Smooth muscle cell (in vitro differentiated cells): ENCODE results near the gene BCL2L14. TPM values are rescaled to one million over a fixed set of nuclear protein-coding genes. Genes with fewer than 3 reads are reported as not detected.

Source experiments
- DNase-seq: peaks from one replicate; lab custom pipeline; 2025; ENCODE audit not compliant: unreplicated experiment; lab: John Stamatoyannopoulos, UW
- H2AFZ ChIP-seq: fragments of 200-600 bp; sonication (generic); 2 replicates; pipeline ENCODE4 v1.6.0; 2016; ENCODE audit warnings: antibody characterized with exemption, low read depth, mild to moderate bottlenecking
- H3F3A ChIP-seq: fragments of 200-600 bp; sonication (generic); 2 replicates; pipeline ENCODE4 v1.6.0; 2017; ENCODE audit warnings: antibody characterized with exemption, low read depth
- H3K27ac ChIP-seq: fragments of 200-600 bp; sonication (generic); 2 replicates; pipeline ENCODE4 v1.5.1; 2016; ENCODE audit warnings: low read depth, mild to moderate bottlenecking
- H3K27me3 ChIP-seq: fragments of 200-600 bp; sonication (generic); 2 replicates; pipeline ENCODE4 v1.6.1; 2016; ENCODE audit warnings: low read depth, mild to moderate bottlenecking
- H3K36me3 ChIP-seq: fragments of 200-600 bp; sonication (generic); 2 replicates; pipeline ENCODE4 v1.5.1; 2016; ENCODE audit warnings: low read depth
- H3K4me1 ChIP-seq: fragments of 200-600 bp; sonication (generic); 2 replicates; pipeline ENCODE4 v1.5.1; 2016; ENCODE audit warnings: low read depth
- H3K4me2 ChIP-seq: fragments of 200-600 bp; sonication (generic); 2 replicates; pipeline ENCODE4 v1.6.0; 2016; ENCODE audit warnings: mild to moderate bottlenecking
- H3K4me3 ChIP-seq: fragments of 200-600 bp; sonication (generic); 2 replicates; pipeline ENCODE4 v1.5.1; 2016; ENCODE audit warnings: mild to moderate bottlenecking
- H3K79me2 ChIP-seq: fragments of 200-600 bp; sonication (generic); 2 replicates; pipeline ENCODE4 v1.6.0; 2016; ENCODE audit warnings: low read depth, mild to moderate bottlenecking
- H3K9ac ChIP-seq: fragments of 200-600 bp; sonication (generic); 2 replicates; pipeline ENCODE4 v1.6.0; 2016; ENCODE audit warnings: low read depth
- H3K9me3 ChIP-seq: fragments of 200-600 bp; sonication (generic); replicated peaks from 2 replicates; pipeline ENCODE4 v1.5.1; 2016; ENCODE audit warnings: low read depth
- H4K20me1 ChIP-seq: fragments of 200-600 bp; sonication (generic); 2 replicates; pipeline ENCODE4 v1.6.0; 2016; ENCODE audit warnings: low read depth
- WGBS: methylation state at CpG from one replicate; pipeline ENCODE4 v1.1.7; 2016; ENCODE audit warnings: low lambda C conversion rate; 5-methylcytosine and 5-hydroxymethylcytosine counted together
- polyA plus RNA-seq: library from polyadenylated mRNA; unstranded; fragments of >200 nt; fragmentation: Nextera tagmentation; extraction: Ambion mirVana; gene quantifications from 2 replicates; pipeline ENCODE4 v1.2.1, GENCODE V29; 2016
- total RNA-seq: library from RNA; depleted of rRNA; stranded (reverse); fragments of >200 nt; gene quantifications from 2 replicates; pipeline ENCODE4 v1.2.3, GENCODE V29; 2014
- TF ChIP-seq, protein P1 (sequence below): fragments of 200-600 bp; sonication (generic); IDR thresholded peaks from 2 replicates; pipeline ENCODE4 v1.5.1; 2017; ENCODE audit warnings: borderline replicate concordance, mild to moderate bottlenecking, antibody characterized with exemption; ENCODE audit not compliant: insufficient read depth, poor library complexity, severe bottlenecking

BCL2L14 gene
- total and polyA plus RNA-seq, 2 experiments from 2014 or later: not detected

DNA sequence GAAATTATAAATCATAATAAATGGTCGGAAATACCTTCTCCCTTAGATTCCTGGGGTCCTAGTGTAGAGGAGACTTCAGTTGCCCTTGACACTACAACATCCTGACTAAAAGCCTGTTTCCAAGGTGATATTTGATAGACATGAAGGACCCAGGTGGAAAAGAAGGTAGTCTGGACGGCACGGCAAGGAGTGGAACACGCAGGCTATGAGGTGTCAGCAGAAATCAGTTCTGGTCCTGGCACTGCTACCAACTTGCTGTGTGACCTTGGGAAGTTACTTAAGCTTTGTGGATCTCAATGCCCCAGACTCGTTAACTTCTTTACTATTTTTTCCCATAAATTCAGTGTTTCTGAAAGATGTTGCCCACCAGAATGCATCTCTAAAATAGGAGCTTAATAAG lies 36.9 kb upstream of the BCL2L14 start:
- Histone ChIP-seq H3K9ac (no peak overlapping the region), H3K9me3 (no peaks in the 10 kb centered on the region), H3K36me3 (no peaks in the 10 kb centered on the region), H3F3A (no peaks in the 10 kb centered on the region), H3K4me3 (no peak overlapping the region), H3K27ac (no peak overlapping the region), H3K4me1 (no peaks in the 10 kb centered on the region), H3K79me2 (no peaks in the 10 kb centered on the region), H4K20me1 (no peaks in the 10 kb centered on the region), H3K4me2 (no peak overlapping the region), H2AFZ (no peak overlapping the region), H3K27me3 (no peaks in the 10 kb centered on the region)
- TF ChIP-seq, protein P1, sequence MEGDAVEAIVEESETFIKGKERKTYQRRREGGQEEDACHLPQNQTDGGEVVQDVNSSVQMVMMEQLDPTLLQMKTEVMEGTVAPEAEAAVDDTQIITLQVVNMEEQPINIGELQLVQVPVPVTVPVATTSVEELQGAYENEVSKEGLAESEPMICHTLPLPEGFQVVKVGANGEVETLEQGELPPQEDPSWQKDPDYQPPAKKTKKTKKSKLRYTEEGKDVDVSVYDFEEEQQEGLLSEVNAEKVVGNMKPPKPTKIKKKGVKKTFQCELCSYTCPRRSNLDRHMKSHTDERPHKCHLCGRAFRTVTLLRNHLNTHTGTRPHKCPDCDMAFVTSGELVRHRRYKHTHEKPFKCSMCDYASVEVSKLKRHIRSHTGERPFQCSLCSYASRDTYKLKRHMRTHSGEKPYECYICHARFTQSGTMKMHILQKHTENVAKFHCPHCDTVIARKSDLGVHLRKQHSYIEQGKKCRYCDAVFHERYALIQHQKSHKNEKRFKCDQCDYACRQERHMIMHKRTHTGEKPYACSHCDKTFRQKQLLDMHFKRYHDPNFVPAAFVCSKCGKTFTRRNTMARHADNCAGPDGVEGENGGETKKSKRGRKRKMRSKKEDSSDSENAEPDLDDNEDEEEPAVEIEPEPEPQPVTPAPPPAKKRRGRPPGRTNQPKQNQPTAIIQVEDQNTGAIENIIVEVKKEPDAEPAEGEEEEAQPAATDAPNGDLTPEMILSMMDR: no peak
- WGBS: 71% methylated on average over 5 of the region's 5 CpGs
- DNase-seq: no peak

DNA sequence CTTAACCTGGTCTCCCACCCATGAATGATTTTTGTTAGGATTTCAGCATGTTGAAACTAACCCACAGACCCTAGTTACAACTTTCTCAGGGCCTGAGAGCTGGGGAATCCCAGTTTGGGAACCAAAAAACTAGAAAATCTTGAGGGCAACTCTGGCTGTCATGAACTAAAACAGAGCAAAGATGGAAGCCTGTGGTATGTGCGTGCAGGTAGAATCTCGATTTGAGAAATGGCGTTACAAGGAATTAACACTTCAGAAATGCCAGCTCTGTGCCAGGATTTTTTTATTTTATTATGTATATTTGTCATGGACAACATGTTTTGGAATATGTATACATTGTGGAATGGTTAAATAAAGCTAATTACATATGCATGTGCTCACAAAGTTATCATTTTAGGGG lies 36.4 kb upstream of the BCL2L14 start:
- TF ChIP-seq, protein P1: no peak
- Histone ChIP-seq H4K20me1 (no peaks in the 10 kb centered on the region), H2AFZ (no peak overlapping the region), H3K36me3 (no peaks in the 10 kb centered on the region), H3F3A (no peaks in the 10 kb centered on the region), H3K79me2 (no peaks in the 10 kb centered on the region), H3K4me2 (no peak overlapping the region), H3K4me3 (no peak overlapping the region), H3K9me3 (no peaks in the 10 kb centered on the region), H3K9ac (no peak overlapping the region), H3K4me1 (no peaks in the 10 kb centered on the region), H3K27me3 (no peaks in the 10 kb centered on the region), H3K27ac (no peak overlapping the region)
- DNase-seq: no peak
- 94% methylated on average over 3 of the region's 3 CpGs for WGBS

DNA sequence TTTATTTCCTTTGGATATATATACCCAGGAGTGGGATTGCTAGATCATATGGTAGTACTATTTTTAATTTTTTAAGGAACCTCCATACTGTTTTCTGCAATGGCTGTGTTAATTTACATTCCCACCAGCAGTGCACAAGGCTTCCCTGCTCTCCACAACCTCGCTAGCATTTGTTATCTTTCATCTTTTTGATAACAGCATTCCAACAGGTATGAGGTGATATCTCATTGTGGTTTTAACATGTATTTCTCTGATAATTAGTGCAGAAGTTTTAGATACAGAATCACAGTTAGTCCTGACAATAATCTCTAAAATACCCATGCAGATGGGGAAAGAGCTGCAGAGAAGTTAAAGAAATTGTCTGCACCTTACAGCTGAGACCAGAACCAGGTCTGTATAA lies 35.5 kb upstream of the BCL2L14 start:
- Histone ChIP-seq H2AFZ (no peak overlapping the region), H3K4me3 (no peak overlapping the region), H3K4me1 (no peaks in the 10 kb centered on the region), H4K20me1 (no peaks in the 10 kb centered on the region), H3K27ac (no peak overlapping the region), H3K9me3 (no peaks in the 10 kb centered on the region), H3K36me3 (no peaks in the 10 kb centered on the region), H3K9ac (no peak overlapping the region), H3K4me2 (no peak overlapping the region), H3K27me3 (no peaks in the 10 kb centered on the region), H3F3A (no peaks in the 10 kb centered on the region), H3K79me2 (no peaks in the 10 kb centered on the region)
- DNase-seq: no peak
- TF ChIP-seq, protein P1: no peak
- WGBS: 81% methylated on average over 1 of the region's 1 CpG

DNA sequence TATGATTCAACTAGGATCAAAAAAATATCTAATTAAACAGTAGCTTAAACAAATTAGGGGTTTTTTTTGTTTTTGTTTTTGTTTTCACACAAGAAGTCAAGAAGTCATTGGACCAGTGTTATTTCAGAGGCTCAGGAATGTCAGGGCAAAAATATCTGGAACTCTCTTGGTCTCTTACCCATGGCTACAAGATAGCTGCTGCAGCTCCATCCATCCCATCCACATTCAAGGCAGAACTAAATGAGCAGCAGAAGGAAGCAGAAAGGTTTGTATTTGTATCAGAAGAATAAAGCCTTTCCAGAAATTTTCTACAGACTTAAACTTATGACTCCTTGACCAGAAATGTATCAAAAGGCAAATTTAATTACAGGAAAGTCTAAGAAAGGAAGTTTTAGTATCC lies 33.8 kb upstream of the BCL2L14 start:
- Histone ChIP-seq H4K20me1 (no peaks in the 10 kb centered on the region), H3K36me3 (no peaks in the 10 kb centered on the region), H3K4me2 (no peak overlapping the region), H3K4me3 (no peak overlapping the region), H3K79me2 (no peaks in the 10 kb centered on the region), H2AFZ (no peak overlapping the region), H3K27ac (no peak overlapping the region), H3K4me1 (no peaks in the 10 kb centered on the region), H3K27me3 (no peaks in the 10 kb centered on the region), H3K9ac (no peak overlapping the region), H3K9me3 (no peaks in the 10 kb centered on the region), H3F3A (no peaks in the 10 kb centered on the region)
- TF ChIP-seq, protein P1: no peak
- no peak for DNase-seq
